M059J (cell line): ENCODE results near the gene LZTFL1. TPM values are rescaled to one million over a fixed set of nuclear protein-coding genes. Genes with fewer than 3 reads are reported as not detected.
"Not testable (repeated sequence)": the region's sequence is repeated elsewhere in the genome, so short reads cannot be mapped to it uniquely, and the experiment has no call there.

Experiments used
- DNase-seq: peaks from one replicate; pipeline ENCODE4 v3.0.0-alpha.2; 2012; ENCODE audit warnings: low read depth
- total RNA-seq: library from RNA; depleted of rRNA; stranded (reverse); fragments of >200 nt; shearing (Covaris generic); gene quantifications from 2 replicates; pipeline ENCODE4 v1.2.3, GENCODE V29; 2014

Gene LZTFL1
- total RNA-seq, 1 experiment from 2014 or later: 18.0 TPM

DNA sequence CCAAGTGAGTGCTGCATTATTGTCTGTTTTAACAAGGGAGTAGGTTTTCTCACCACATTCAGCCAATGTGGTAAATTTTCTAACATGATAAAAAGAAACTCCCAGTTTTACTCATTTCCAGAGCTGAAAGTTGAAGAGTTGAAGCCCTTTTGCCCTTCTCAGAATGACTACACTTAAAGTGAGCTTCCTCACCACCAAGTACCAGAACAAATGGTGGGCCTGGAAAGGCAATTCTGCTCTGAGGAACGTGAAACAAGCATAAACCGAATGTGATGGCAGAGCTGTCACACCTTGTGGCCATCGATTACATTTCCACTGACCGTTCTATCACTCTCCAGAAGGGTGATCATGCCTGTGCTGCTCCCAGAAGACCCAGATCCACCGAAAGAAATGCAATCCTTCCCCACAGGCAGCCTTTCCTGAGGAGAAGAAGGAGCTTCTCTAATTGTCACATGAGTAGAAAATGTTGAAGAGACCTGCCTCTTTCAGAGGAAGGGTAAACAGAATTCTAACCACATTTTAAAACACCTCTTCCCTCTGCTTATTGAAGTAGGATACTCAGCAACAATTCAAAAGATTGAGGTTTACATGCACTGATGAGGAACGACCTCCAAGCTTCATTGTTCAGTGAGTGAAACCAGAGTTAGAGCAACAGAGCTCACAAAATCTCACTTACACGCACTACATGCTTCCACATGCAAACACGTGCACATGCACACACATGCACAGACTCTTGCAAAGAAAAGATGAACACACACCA is 23.0 kb upstream of the LZTFL1 start:
- no peak for DNase-seq

- DNase-seq: no peak
Observed at GRCh38 chr3:45861043-45861719, 19.3 kb upstream of the LZTFL1 start.

- no peak for DNase-seq
Observed at GRCh38 chr3:45860481-45860880, 18.6 kb upstream of the LZTFL1 start.

GRCh38 chr3:45858809-45859543 is 17.1 kb upstream of the LZTFL1 start:
- DNase-seq: no peak

GRCh38 chr3:45857024-45857423 is 15.1 kb upstream of the LZTFL1 start:
- not testable (repeated sequence) for DNase-seq

DNA sequence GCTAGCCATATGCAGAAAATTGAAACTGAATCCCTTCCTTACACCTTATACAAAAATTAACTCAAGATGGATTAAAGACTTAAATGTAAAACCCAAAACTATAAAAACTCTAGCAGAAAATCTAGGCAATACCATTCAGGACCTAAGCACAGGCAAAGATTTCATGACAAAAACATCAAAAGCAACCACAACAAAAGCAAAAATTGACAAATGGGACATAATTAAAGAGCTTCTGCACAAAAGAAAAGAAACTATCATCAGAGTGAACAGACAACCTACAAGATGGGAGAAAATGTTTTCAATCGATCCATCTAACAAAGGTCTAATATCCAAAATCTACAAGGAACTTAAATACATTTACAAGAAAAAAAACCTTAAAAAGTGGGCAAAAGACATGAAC is 14.4 kb upstream of the LZTFL1 start:
- not testable (repeated sequence) for DNase-seq

DNA sequence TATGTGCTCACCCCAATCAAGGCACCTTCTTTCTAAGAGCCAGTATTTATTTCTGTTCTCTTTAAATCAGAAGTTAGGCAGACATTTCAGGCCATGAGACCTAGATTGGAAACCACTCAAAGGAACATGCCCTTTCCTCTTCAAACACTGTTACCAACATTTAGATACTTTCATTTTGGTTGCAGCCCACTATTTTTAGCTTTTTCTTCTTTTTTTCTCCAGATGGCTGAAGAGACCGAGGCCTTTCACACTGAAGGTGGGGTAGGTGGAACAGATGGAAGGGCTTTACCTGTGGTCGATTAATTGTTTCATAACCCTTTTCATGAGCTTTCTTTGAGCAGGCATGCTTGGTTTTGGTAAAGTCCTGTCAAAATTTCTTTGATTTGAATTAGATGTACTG is 10.9 kb upstream of the LZTFL1 start:
- no peak for DNase-seq

DNA sequence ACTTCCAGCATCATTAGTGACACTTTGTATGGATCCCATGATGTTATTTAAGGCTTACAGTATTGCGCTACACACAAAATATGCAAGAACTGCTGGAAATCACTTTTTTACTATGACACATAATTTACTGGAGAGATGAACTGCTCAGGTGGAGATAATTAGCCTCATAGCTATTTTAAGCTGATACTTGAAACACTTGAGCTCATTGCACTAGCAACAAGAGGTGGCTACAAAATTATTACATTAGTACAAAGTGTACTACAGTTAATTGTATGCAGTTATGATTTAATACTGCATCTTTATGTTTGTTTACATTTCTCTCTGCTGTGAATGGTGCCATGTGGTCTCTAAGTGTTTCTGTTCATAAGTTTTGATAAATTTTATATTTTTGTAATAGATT is 6.5 kb upstream of the LZTFL1 start:
- no peak for DNase-seq

GRCh38 chr3:45844616-45845015 is 2.7 kb upstream of the LZTFL1 start:
- DNase-seq: no peak

- DNase-seq: no peak
Observed at GRCh38 chr3:45842851-45843625, 1.1 kb upstream of the LZTFL1 start.

DNA sequence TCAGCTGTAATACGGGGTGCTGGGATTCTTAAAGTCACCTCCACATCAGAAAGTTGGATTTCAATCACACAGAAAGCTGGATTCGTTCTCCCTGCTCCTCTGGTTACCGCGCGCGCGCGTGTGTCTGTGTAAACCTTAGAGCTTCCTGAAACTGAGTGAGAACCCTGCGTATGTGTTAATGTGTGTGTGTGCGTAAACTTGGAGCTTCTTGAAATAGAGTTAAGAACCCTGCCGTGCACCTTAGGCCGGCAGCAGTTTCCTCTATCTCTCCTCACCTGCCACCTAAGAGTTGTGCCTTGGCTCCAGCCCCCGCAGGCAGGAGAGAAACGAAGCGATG is 531 bp downstream of the LZTFL1 start:
- peak; percentile 38 for DNase-seq

DNA sequence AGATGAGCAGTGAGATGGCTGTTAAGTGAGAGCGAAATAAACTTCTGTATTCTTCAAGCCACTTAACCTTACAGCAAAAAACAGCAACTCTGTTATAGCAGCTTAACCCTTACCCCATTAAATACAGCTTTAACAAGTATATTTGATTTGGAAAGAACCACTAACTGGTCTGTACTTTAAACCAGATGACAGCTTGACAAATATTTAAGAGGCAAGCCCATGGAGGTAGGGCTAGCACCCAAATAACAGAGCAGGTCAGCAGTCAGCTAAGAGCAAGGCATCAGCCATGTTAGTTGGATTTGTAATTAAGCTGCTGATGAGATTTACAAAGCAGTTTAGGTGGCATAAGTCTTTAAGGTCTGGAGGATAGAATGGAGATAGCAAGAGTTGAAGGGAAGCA is 3.5 kb downstream of the LZTFL1 start:
- no peak for DNase-seq

DNA sequence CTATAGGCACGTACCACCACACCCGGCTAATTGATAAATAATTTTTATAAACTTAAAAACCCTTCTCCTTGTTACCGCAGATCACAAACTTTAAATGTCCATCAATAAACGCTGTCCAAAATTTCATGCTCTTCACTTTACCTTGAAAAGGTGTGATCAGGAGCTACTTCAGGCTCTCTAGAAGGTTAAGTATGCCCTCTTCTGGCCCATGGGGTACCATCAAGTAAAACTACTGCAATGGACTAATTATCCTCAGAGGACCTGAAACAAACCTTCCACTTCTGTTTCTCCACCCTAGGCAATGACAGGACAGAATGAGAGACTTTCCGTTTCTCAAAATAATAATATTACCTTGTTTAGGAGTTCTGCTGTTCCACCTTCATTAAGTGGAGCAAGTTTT is 9.2 kb downstream of the LZTFL1 start:
- DNase-seq: peak; percentile 31

- no peak for DNase-seq
Observed at GRCh38 chr3:45830121-45830520, 11.8 kb downstream of the LZTFL1 start.

GRCh38 chr3:45826908-45827307 is 15.0 kb downstream of the LZTFL1 start:
- DNase-seq: no peak

GRCh38 chr3:45826321-45826720 is 15.6 kb downstream of the LZTFL1 start:
- DNase-seq: no peak

DNA sequence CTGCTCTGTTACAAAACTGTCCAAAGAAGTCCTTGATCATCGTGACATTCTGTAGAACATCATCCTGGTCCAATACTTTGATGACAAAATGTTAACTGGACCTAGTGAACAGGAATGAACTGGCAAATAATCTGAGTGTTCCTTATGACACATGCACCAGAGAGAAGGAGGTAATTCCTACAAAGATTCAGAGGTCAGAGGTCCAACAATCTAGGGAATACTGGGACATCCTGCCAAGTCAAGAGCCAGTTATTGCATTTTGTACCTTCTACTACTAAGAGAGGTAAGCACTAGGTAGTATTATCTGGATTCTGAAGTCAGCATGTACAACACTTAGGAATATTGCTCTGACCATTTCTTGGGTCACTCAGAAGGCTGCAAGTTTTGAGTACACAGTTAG is 20.8 kb downstream of the LZTFL1 start:
- DNase-seq: no peak

DNA sequence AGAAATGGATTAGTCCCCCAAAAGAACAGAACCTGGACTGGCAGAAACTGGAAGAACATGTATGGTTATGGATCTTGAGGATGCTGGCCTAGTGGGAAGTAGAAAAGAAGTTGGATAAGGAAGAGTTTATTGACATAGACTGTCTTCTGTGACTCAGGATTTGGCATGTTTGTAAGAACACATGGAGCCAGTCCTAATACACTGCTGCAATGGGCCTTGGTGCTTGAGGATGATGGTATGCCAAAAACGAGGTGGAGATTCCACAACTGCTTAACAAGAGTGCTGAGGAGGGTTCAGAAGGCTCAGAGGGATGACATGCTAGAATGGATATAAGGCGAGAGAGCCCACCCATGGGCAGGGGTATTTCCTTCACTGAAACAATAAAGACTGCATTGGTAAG is 22.4 kb downstream of the LZTFL1 start:
- peak; percentile 16 for DNase-seq

- peak; percentile 96 for DNase-seq
Observed at GRCh38 chr3:45817831-45818522, 23.9 kb downstream of the LZTFL1 start.

- peak; percentile 87 for DNase-seq
Observed at GRCh38 chr3:45816544-45816943, 25.4 kb downstream of the LZTFL1 start.

GRCh38 chr3:45814322-45814721 is 27.6 kb downstream of the LZTFL1 start:
- no peak for DNase-seq
